ENCODE results near the gene CDC45. TPM values are rescaled to one million over a fixed set of nuclear protein-coding genes. Genes with fewer than 3 reads are reported as not detected.
A peak's percentile ranks its signal among the peaks of the same experiment; 100 is the strongest.

Gene CDC45
- total RNA-seq, 1 experiment from 2014 or later, result 54.6 TPM

DNA sequence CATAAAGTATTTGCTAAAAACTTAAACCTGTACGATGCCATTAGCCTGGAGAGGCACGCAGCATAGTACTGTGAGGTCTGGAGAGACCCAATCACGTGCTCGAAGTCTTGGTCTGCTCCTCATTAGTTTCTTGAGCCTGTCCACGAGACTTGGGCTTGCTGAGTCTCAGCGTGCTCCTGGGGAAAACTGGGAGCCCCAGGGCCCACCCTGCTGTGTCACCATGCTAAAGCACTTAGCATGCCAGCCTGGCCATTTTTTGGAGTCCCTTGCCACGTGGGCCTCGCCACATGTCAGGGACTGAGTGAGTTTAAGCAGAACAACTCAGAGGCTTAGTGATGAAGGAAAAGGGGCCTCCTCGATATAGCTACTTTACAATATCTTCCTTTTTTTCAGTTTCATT lies 2.6 kb downstream of the CDC45 start:
- in situ Hi-C loops (cut with HindIII; ENCODE audit: low pct_unique_long_range_greater_than_20kb, low sequenced_read_pairs), result no loop called here

GRCh38 chr22:19483481-19484244 lies 3.9 kb downstream of the CDC45 start:
- in situ Hi-C loops (cut with HindIII; ENCODE audit: low pct_unique_long_range_greater_than_20kb, low sequenced_read_pairs), result no loop called here
- no peak for DNase-seq (ENCODE audit: low read depth)

More for the DNA sequence above, 2.6 kb downstream of the CDC45 start:
- DNase-seq (ENCODE audit: low read depth), result no peak

DNA sequence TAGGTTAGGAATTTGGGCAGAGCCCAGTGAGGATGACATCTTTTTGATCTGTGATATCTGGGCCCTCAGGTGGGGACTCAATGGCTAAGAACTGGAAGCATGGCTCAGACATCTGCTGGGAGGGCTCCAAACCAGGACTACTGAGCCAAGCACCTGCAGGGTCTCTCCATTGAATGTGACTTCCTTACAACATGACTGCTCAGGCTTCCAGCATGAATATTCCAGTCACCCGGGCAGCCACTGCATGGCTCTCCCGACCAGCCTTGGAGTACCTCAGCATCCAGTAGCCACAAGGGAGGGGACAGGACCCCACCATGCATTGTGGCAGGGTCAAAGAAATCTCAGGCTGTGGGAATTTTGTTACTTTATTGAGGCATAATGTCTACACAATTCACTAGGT lies 8.6 kb downstream of the CDC45 start:
- in situ Hi-C loops (cut with HindIII; ENCODE audit: low pct_unique_long_range_greater_than_20kb, low sequenced_read_pairs), result no loop called here
- no peak for DNase-seq (ENCODE audit: low read depth)

DNA sequence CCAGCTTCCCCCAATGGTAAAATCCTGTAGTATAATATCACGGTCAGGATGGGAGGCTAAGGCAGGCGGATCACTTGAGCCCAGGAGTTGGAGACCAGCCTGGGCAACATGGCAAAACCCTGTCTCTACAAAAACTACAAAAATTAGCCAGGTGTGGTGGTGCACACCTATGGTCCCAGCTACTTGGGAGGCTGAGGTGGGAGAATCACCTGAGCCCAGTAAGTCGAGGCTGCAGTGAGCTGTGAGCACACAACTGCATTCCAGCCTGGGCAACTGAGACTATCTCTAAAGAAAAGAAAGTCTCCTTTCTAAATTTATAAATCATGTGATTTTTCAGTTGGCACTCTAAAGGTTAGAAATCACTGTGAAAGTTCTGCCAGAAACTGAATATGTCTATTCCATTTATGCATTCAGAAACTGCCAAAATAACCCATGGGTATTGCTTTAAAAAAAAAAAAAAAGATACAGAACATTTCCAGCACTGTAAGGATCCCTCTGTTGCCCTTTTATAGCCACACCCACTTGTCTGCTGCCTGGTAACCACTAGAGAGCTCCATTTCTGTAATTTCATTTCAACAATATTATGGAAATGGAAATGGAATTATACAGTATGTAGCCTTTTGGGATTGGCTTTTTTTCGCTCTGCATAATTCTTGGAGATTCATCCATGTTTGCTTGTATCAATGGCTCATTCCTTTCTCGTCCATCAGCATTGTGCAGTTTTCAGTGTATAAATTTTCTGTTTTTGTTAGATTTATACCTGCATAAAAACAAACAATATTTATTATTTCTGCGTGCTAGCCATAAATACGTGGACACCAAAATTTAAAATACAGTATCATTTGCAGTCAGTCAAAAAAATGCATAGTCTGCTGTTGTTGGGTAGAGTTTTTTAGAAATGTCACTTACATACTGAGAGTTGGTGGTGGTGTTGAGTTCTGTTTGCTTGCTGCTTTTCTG lies 9.4 kb downstream of the CDC45 start:
- peak; percentile 18 for DNase-seq (ENCODE audit: low read depth)
- in situ Hi-C loops (cut with HindIII; ENCODE audit: low pct_unique_long_range_greater_than_20kb, low sequenced_read_pairs), result no loop called here

- in situ Hi-C loops (cut with HindIII; ENCODE audit: low pct_unique_long_range_greater_than_20kb, low sequenced_read_pairs), result no loop called here
- DNase-seq (ENCODE audit: low read depth), result no peak
Observed at GRCh38 chr22:19490628-19491230, 11.0 kb downstream of the CDC45 start.

DNA sequence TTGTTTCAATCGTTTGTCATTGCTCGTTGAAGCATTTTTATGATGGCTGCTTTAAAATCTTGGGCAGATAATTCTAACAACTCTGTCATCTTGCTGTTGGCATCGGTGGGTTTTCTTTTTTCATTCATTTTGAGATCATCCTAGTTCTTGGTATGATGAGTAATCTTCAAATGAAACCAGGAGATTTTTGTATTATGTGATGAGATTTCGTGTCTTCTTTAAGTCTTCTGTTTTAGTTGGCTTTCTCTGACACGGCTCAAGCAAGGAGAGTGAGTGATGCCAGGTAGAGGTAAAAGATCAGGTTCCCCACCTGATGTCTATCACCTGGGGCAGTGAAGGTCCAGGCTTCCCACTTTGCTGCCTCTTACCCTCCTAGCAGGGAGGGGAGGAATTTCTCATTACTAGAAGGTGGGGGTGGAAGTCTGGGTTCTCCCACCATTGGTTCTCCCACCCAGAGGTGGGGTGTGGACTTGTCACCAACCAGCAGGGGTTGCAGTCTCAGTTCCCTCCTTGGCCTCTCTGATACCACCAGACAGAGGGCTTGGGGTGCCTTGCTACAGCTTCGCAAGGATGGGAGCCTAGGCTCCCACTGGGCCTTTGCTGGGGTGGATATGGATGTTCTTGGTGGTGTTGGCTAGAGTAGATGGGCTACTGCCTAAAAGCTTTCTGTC lies 12.9 kb downstream of the CDC45 start:
- no peak for DNase-seq (ENCODE audit: low read depth)
- in situ Hi-C loops (cut with HindIII; ENCODE audit: low pct_unique_long_range_greater_than_20kb, low sequenced_read_pairs), result no loop called here

- DNase-seq (ENCODE audit: low read depth), result no peak
- in situ Hi-C loops (cut with HindIII; ENCODE audit: low pct_unique_long_range_greater_than_20kb, low sequenced_read_pairs), result no loop called here
Observed at GRCh38 chr22:19494001-19494560, 14.4 kb downstream of the CDC45 start.

GRCh38 chr22:19494676-19495173 lies 15.0 kb downstream of the CDC45 start:
- in situ Hi-C loops (cut with HindIII; ENCODE audit: low pct_unique_long_range_greater_than_20kb, low sequenced_read_pairs), result no loop called here
- DNase-seq (ENCODE audit: low read depth), result no peak

GRCh38 chr22:19495562-19496323 lies 16.0 kb downstream of the CDC45 start:
- DNase-seq (ENCODE audit: low read depth), result peak; percentile 12
- in situ Hi-C loops (cut with HindIII; ENCODE audit: low pct_unique_long_range_greater_than_20kb, low sequenced_read_pairs), result no loop called here

DNA sequence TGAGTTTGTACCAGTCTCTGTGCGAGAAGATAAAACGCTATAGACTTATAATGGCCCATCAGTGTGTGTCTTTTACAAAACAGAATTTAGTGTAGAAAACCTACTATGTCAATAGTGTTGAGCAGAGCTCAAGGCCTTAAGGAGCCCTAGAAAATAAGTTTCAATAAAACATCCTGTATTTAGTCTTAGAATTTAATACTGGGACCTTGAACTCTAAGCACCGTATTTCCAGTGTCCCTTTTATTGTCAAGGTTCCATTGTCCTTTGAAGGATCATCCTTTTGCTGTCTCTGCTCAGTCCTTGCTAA lies 16.6 kb downstream of the CDC45 start:
- DNase-seq (ENCODE audit: low read depth), result no peak
- in situ Hi-C loops (cut with HindIII; ENCODE audit: low pct_unique_long_range_greater_than_20kb, low sequenced_read_pairs), result no loop called here

DNA sequence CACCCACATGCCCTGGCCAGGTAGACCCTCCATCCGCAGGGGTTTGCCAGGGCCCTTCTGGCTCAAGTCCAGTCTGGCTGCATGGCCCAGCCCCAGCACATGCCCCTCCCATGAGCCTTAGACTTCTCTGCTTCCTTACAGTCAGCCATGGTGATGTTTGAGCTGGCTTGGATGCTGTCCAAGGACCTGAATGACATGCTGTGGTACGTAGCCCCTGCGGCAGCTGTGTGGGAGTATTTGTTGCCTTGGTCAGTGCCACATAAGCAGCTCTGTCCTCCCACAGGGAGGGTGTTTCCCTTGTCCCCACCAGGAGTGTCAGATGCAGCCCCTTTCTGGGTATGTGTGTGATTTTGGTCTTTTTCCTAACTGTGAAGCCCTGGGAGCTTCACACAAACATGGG lies 17.5 kb downstream of the CDC45 start:
- in situ Hi-C loops (cut with HindIII; ENCODE audit: low pct_unique_long_range_greater_than_20kb, low sequenced_read_pairs), result no loop called here
- no peak for DNase-seq (ENCODE audit: low read depth)

GRCh38 chr22:19498154-19498865 lies 18.6 kb downstream of the CDC45 start:
- in situ Hi-C loops (cut with HindIII; ENCODE audit: low pct_unique_long_range_greater_than_20kb, low sequenced_read_pairs), result no loop called here
- no peak for DNase-seq (ENCODE audit: low read depth)

GRCh38 chr22:19498866-19499190 lies 19.1 kb downstream of the CDC45 start:
- no peak for DNase-seq (ENCODE audit: low read depth)
- in situ Hi-C loops (cut with HindIII; ENCODE audit: low pct_unique_long_range_greater_than_20kb, low sequenced_read_pairs), result no loop called here

DNA sequence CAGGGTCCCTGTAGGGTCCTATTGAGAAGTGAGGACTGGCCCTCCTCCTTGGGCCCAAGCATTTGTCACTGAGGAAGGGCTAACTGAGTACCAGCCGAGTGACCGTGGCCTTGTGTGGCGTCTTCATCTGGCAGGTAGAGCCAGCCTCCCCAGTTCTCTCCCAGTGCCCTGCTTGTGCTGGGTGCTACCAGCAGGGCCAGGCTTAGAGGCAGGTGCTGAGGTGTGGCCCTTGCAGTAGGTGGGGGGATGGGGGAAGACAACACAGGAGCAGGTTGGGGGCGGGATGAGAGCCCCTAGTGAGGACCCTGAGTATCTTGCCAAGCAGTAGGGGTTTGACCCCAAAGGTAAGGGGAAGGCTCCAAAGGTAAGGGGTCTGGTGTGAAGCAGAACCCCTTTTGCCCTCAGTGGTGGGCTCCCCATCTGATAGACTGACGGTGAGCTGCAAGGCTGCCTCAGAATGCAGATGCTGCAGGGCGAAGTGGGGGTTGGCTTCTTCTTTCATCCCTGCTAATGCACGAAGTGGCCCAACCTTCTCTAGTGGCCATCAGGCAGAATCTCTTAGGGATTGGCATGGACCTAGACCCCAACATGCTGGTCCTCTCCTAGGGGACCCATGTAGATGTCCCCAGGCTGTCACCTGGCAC lies 19.6 kb downstream of the CDC45 start:
- in situ Hi-C loops (cut with HindIII; ENCODE audit: low pct_unique_long_range_greater_than_20kb, low sequenced_read_pairs), result no loop called here
- no peak for DNase-seq (ENCODE audit: low read depth)

DNA sequence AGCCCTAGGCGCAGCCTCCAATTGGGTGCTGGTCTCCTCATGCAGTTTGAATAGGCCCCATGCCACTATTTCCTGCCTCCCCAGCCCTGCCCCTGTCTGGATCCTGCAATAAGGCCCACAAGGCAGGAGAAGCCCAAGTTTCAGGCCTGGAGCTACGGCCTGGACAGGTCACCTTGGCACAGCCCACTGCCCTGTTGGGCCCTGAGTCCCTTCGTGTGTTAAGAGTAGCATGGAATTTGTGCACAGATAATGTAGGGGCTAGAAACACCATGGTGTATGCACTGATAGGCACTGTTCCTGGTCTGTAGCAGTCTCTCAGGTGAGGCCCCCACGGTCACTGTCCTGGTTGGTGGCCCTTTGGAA lies 20.1 kb downstream of the CDC45 start:
- DNase-seq (ENCODE audit: low read depth), result no peak
- in situ Hi-C loops (cut with HindIII; ENCODE audit: low pct_unique_long_range_greater_than_20kb, low sequenced_read_pairs), result no loop called here

GRCh38 chr22:19501897-19502447 lies 22.3 kb downstream of the CDC45 start:
- in situ Hi-C loops (cut with HindIII; ENCODE audit: low pct_unique_long_range_greater_than_20kb, low sequenced_read_pairs), result no loop called here
- no peak for DNase-seq (ENCODE audit: low read depth)

Measured in Caki2 (cell line).